PFSK-1 (cell line): ENCODE data around the gene POU2F1.

Source experiments
- FOXP2 ChIP-seq: optimal IDR thresholded peaks from 2 replicates; pipeline ENCODE3; 2011; ENCODE audit warnings: borderline replicate concordance, control low read depth, inconsistent platforms; ENCODE audit not compliant: insufficient read depth; ENCODE audit errors: extremely low read length, extremely low read depth
- POLR2AphosphoS5 ChIP-seq: IDR thresholded peaks from 2 replicates; pipeline ENCODE4 v1.6.1; 2012; ENCODE audit warnings: low read depth, mild to moderate bottlenecking, control low read depth, low read length, moderate library complexity
- SIN3A ChIP-seq: IDR thresholded peaks from 2 replicates; pipeline ENCODE4 v1.6.1; 2012; ENCODE audit warnings: mild to moderate bottlenecking, low read length, moderate library complexity, borderline replicate concordance; ENCODE audit not compliant: insufficient read depth
- TAF1 ChIP-seq: IDR thresholded peaks from 2 replicates; pipeline ENCODE4 v1.6.1; 2012; ENCODE audit warnings: low read length, control low read depth, borderline replicate concordance; ENCODE audit not compliant: insufficient read depth
- TF ChIP-seq, protein P1 (sequence below), 2 experiments: IDR thresholded peaks; 2 replicates each; pipeline versions ENCODE4 v1.6.1 to v1.8.0; 2011 to 2012; ENCODE audit warnings: low read depth in 2 of 2, low read length in 2 of 2, control low read depth in 1 of 2, inconsistent platforms in 1 of 2, mild to moderate bottlenecking in 1 of 2, moderate library complexity in 1 of 2; ENCODE audit not compliant: insufficient read depth in 1 of 2

DNA sequence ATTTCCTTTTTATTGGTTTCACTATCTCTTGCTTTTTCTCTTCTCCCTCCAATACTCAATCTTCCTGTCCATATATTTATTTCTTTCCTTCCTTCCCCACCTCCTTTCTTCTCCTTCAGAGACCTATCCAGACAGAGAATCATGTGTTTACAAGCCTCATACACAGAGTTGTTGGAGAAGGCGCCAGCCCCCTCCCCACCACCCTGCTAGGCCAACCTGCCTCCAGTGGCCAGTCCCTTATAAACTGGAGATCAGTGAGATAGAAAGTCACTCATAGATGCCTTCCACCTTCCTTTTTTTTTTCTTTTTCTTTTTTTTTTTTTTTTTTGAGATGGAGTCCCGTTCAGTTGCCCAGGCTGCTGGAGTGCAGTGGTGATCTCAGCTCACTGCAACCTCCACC lies 244.3 kb downstream of the POU2F1 start:
- TF ChIP-seq, protein P1, sequence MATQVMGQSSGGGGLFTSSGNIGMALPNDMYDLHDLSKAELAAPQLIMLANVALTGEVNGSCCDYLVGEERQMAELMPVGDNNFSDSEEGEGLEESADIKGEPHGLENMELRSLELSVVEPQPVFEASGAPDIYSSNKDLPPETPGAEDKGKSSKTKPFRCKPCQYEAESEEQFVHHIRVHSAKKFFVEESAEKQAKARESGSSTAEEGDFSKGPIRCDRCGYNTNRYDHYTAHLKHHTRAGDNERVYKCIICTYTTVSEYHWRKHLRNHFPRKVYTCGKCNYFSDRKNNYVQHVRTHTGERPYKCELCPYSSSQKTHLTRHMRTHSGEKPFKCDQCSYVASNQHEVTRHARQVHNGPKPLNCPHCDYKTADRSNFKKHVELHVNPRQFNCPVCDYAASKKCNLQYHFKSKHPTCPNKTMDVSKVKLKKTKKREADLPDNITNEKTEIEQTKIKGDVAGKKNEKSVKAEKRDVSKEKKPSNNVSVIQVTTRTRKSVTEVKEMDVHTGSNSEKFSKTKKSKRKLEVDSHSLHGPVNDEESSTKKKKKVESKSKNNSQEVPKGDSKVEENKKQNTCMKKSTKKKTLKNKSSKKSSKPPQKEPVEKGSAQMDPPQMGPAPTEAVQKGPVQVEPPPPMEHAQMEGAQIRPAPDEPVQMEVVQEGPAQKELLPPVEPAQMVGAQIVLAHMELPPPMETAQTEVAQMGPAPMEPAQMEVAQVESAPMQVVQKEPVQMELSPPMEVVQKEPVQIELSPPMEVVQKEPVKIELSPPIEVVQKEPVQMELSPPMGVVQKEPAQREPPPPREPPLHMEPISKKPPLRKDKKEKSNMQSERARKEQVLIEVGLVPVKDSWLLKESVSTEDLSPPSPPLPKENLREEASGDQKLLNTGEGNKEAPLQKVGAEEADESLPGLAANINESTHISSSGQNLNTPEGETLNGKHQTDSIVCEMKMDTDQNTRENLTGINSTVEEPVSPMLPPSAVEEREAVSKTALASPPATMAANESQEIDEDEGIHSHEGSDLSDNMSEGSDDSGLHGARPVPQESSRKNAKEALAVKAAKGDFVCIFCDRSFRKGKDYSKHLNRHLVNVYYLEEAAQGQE (IDR thresholded peaks at IDR 0.05; ENCODE audit: insufficient read depth in 1 of 2, low read depth in 2 of 2, low read length in 2 of 2): no peak
- TF ChIP-seq SIN3A (no peak), POLR2AphosphoS5 (no peak), TAF1 (no peak), FOXP2 (no peak)
